WERI-Rb-1 (cell line): ENCODE results near the gene MXRA8.
A peak's percentile ranks its signal among the peaks of the same experiment; 100 is the strongest.

Experiments used
- DNase-seq: peaks from one replicate; pipeline ENCODE4 v3.0.0-alpha.2; 2020
- H3K27ac ChIP-seq: fragments of 250-450 bp; sonication (Bioruptor Pico); 2 replicates; pipeline ENCODE4 v1.5.1; 2020; ENCODE audit warnings: mild to moderate bottlenecking, moderate library complexity
- H3K27me3 ChIP-seq: fragments of 250-450 bp; sonication (Bioruptor Pico); 2 replicates; pipeline ENCODE4 v1.5.1; 2021; ENCODE audit warnings: mild to moderate bottlenecking, low read depth, moderate library complexity; ENCODE audit not compliant: insufficient read depth, severe bottlenecking
- H3K36me3 ChIP-seq: fragments of 250-450 bp; sonication (Bioruptor Pico); 2 replicates; pipeline ENCODE4 v1.5.1; 2020; ENCODE audit warnings: mild to moderate bottlenecking, moderate library complexity
- H3K4me3 ChIP-seq: 2 replicates; pipeline ENCODE4 v1.5.1; 2011; ENCODE audit warnings: low read depth, mild to moderate bottlenecking, control low read depth, low read length
- H3K9me3 ChIP-seq: fragments of 250-450 bp; sonication (Bioruptor Pico); 2 replicates; pipeline ENCODE4 v1.5.1; 2021; ENCODE audit warnings: mild to moderate bottlenecking, moderate library complexity; ENCODE audit not compliant: severe bottlenecking
- CTCF ChIP-seq: IDR thresholded peaks from 2 replicates; pipeline ENCODE4 v1.5.1; 2011; ENCODE audit warnings: low read depth, mild to moderate bottlenecking, control low read depth, inconsistent platforms, low read length

Gene MXRA8

GRCh38 chr1:1359664-1360468 is 1.5 kb upstream of the MXRA8 start:
- TF ChIP-seq CTCF, result no peak
- peak; percentile 51 for DNase-seq
- Histone ChIP-seq H3K36me3 (peaks cover 3% of the 10 kb centered on the region), H3K27me3 (no peaks in the 10 kb centered on the region), H3K4me3 (no peak overlapping the region), H3K9me3 (no peaks in the 10 kb centered on the region), H3K27ac (peak overlapping the region; percentile 95)

- peaks cover 9% of the 10 kb centered on the region for H3K36me3 ChIP-seq
- no peak for DNase-seq
Measured at GRCh38 chr1:1359308-1359663, 931 bp upstream of the MXRA8 start.

GRCh38 chr1:1357871-1358432 is 403 bp downstream of the MXRA8 start:
- Histone ChIP-seq H3K36me3 (peaks cover 22% of the 10 kb centered on the region), H3K27ac (peak overlapping the region; percentile 95), H3K27me3 (no peaks in the 10 kb centered on the region), H3K4me3 (peak overlapping the region; percentile 86), H3K9me3 (no peaks in the 10 kb centered on the region)
- TF ChIP-seq CTCF, result no peak
- DNase-seq, result peak; percentile 43

More at GRCh38 chr1:1359308-1359663, 931 bp upstream of the MXRA8 start:
- no peaks in the 10 kb centered on the region for H3K27me3 ChIP-seq
- no peak overlapping the region for H3K4me3 ChIP-seq
- TF ChIP-seq CTCF, result no peak
- peak overlapping the region; percentile 95 for H3K27ac ChIP-seq
- no peaks in the 10 kb centered on the region for H3K9me3 ChIP-seq

GRCh38 chr1:1356796-1357401 is 1.5 kb downstream of the MXRA8 start:
- no peaks in the 10 kb centered on the region for H3K9me3 ChIP-seq
- peak overlapping the region; percentile 95 for H3K27ac ChIP-seq
- DNase-seq, result no peak
- peak overlapping the region; percentile 86 for H3K4me3 ChIP-seq
- H3K27me3 ChIP-seq, result no peaks in the 10 kb centered on the region
- no peak for TF ChIP-seq CTCF
- peaks cover 31% of the 10 kb centered on the region for H3K36me3 ChIP-seq

GRCh38 chr1:1356166-1356795 is 2.1 kb downstream of the MXRA8 start:
- DNase-seq, result no peak
- Histone ChIP-seq H3K9me3 (no peaks in the 10 kb centered on the region), H3K36me3 (peaks cover 31% of the 10 kb centered on the region)

More at GRCh38 chr1:1356166-1356795, 2.1 kb downstream of the MXRA8 start:
- peak overlapping the region; percentile 86 for H3K4me3 ChIP-seq
- H3K27ac ChIP-seq, result no peak overlapping the region
- TF ChIP-seq CTCF, result no peak
- no peaks in the 10 kb centered on the region for H3K27me3 ChIP-seq
